Psoas muscle (tissue), 8 donors: ENCODE results near the gene TBL1XR1. TPM values are rescaled to one million over a fixed set of nuclear protein-coding genes. Genes with fewer than 3 reads are reported as not detected.

ENCODE experiments used
- ATAC-seq, 4 donors: fragments of 200-7000 bp; cut with Tn5 transposase; one replicate each; pipeline ENCODE4 v1.9.1; 2020; ENCODE audit warnings: moderate library complexity in 3 of 4, mild to moderate bottlenecking in 2 of 4
- DNase-seq, 2 donors: peaks; one replicate each; pipeline ENCODE4 v3.0.0-alpha.2; 2020
- H3K27ac ChIP-seq: fragments of 200-600 bp; one replicate; pipeline ENCODE4 v1.8.0; 2022
- H3K27me3 ChIP-seq, 3 donors: fragments of 200-600 bp in 1 of 3; one replicate each; pipeline versions ENCODE4 v1.6.1 to v1.8.0; 2013 to 2022; ENCODE audit warnings: low read length in 2 of 3, mild to moderate bottlenecking in 2 of 3, moderate library complexity in 1 of 3; ENCODE audit not compliant: insufficient read depth in 3 of 3
- H3K36me3 ChIP-seq, 2 donors: fragments of 200-600 bp in 1 of 2; one replicate each; pipeline versions ENCODE4 v1.6.1 to v1.8.0; 2013 to 2022; ENCODE audit warnings: low read depth in 1 of 2, mild to moderate bottlenecking in 1 of 2, moderate library complexity in 1 of 2; ENCODE audit not compliant: insufficient read depth in 1 of 2
- H3K4me1 ChIP-seq: fragments of 200-600 bp; one replicate; pipeline ENCODE4 v1.8.0; 2022
- H3K4me3 ChIP-seq: fragments of 200-600 bp; one replicate; pipeline ENCODE4 v1.8.0; 2022; ENCODE audit warnings: mild to moderate bottlenecking
- H3K9me3 ChIP-seq: fragments of 200-600 bp; one replicate; pipeline ENCODE4 v1.8.0; 2022
- CTCF ChIP-seq: fragments of 200-600 bp; IDR thresholded peaks from one replicate; pipeline ENCODE4 v1.8.0; 2022; ENCODE audit warnings: antibody characterized with exemption
- WGBS, 3 donors: extraction: QIAGEN DNeasy Blood & Tissue Kit; methylation state at CpG; one replicate each; pipeline versions ENCODE4 v1.1.6 to v1.1.7; 2013; 5-methylcytosine and 5-hydroxymethylcytosine counted together
- intact Hi-C, 2 donors: fragments of 100-400 bp; cut with DNase I; formaldehyde crosslinking; loops; one replicate each; pipeline versions ENCODE4 v1.11.0 to v1.14.2; 2022
- polyA plus RNA-seq, 3 donors: library from polyadenylated mRNA; stranded (reverse); fragments of 200-250 nt; gene quantifications; one replicate each; pipeline ENCODE4 v1.2.3, GENCODE V29; 2013
- total RNA-seq, 4 donors: library from RNA; stranded (reverse); fragmentation: NEBNext Ultra II Directional in 2 of 4; extraction: Animal tissue kit (Norgen Biotek cat#: 25700) in 2 of 4; gene quantifications; one replicate each; pipeline versions ENCODE4 v1.2.1 to v1.2.4, GENCODE V29; 2021 to 2023
- donor health status: healthy with polysubstance abuse.
- donor health status: DM: no; HTN: no; CAD: no; lungs with moderate emphysema.
- donor health status: Bipolar disorder and iron deficiency.
- donor health status: healthy.
- donor health status: DM: yes; HTN: yes; CAD: no.
- donor health status: DM: no; HTN: no; CAD: no.
- donor health status: DM: no; HTN: no; CAD: no.
- donor health status: DM: yes; HTN: yes; CAD: no.

TBL1XR1 gene
- total and polyA plus RNA-seq, 7 donors = 7.3 to 97.4 (median 58.6) TPM

GRCh38 chr3:177150970-177151627 lies 46.2 kb downstream of the TBL1XR1 start:
- no peak for TF ChIP-seq CTCF
- intact Hi-C loops = no loop called here
- H3K27ac ChIP-seq = peak overlapping the region; percentile 9
- no peaks in the 10 kb centered on the region for H3K27me3 ChIP-seq
- H3K9me3 ChIP-seq = no peaks in the 10 kb centered on the region
- no peak for DNase-seq
- H3K4me3 ChIP-seq = no peak overlapping the region
- no peaks in the 10 kb centered on the region for H3K36me3 ChIP-seq
- peaks cover 41% of the 10 kb centered on the region for H3K4me1 ChIP-seq
- ATAC-seq = peak; percentile 38 to 60 (median 52)
- 60 to 66% (median 63%) methylated on average over 7 of the region's 7 CpGs for WGBS, 3 donors

GRCh38 chr3:177150218-177150916 lies 46.9 kb downstream of the TBL1XR1 start:
- DNase-seq (no peak), ATAC-seq (peak in 2 of 4 donors; percentile 26 to 33)
- WGBS, 3 donors = 20 to 33% (median 23%) methylated on average over 3 of the region's 3 CpGs
- Histone ChIP-seq H3K9me3 (no peaks in the 10 kb centered on the region), H3K4me3 (no peak overlapping the region), H3K27ac (peak overlapping the region; percentile 9), H3K36me3 (no peaks in the 10 kb centered on the region), H3K27me3 (no peaks in the 10 kb centered on the region), H3K4me1 (peaks cover 47% of the 10 kb centered on the region)
- intact Hi-C loops = no loop called here
- TF ChIP-seq CTCF = no peak

GRCh38 chr3:177149106-177149505 lies 48.2 kb downstream of the TBL1XR1 start:
- no peak for TF ChIP-seq CTCF
- Histone ChIP-seq H3K4me1 (peaks cover 53% of the 10 kb centered on the region), H3K36me3 (no peaks in the 10 kb centered on the region), H3K9me3 (no peaks in the 10 kb centered on the region), H3K27ac (no peak overlapping the region), H3K27me3 (no peaks in the 10 kb centered on the region), H3K4me3 (no peak overlapping the region)
- no peak for ATAC-seq
- no peak for DNase-seq
- intact Hi-C loops = no loop called here
- WGBS, 3 donors = 83 to 92% (median 90%) methylated on average over 3 of the region's 3 CpGs

GRCh38 chr3:177147790-177148189 lies 49.5 kb downstream of the TBL1XR1 start:
- Histone ChIP-seq H3K9me3 (no peaks in the 10 kb centered on the region), H3K27me3 (no peaks in the 10 kb centered on the region), H3K27ac (no peak overlapping the region), H3K4me3 (no peak overlapping the region), H3K4me1 (peaks cover 62% of the 10 kb centered on the region), H3K36me3 (no peaks in the 10 kb centered on the region)
- intact Hi-C loops = no loop called here
- 93 to 100% (median 98%) methylated on average over 1 of the region's 1 CpG for WGBS, 3 donors
- no peak for TF ChIP-seq CTCF
- ATAC-seq = no peak
- no peak for DNase-seq
